Ishikawa (cell line): Measurements from ENCODE around the gene POGLUT3.

Experiments
- CEBPB ChIP-seq: IDR thresholded peaks from 2 replicates; pipeline ENCODE4 v1.6.1; 2012
- CREB1 ChIP-seq: IDR thresholded peaks from 2 replicates; pipeline ENCODE4 v1.6.1; 2012; ENCODE audit warnings: low read depth
- EGR1 ChIP-seq: IDR thresholded peaks from 2 replicates; pipeline ENCODE4 v1.6.1; 2012
- EP300 ChIP-seq: IDR thresholded peaks from 2 replicates; pipeline ENCODE4 v1.6.1; 2012; ENCODE audit warnings: borderline replicate concordance
- FOXM1 ChIP-seq: IDR thresholded peaks from 2 replicates; pipeline ENCODE4 v1.6.1; 2012; ENCODE audit warnings: low read depth, borderline replicate concordance
- MAX ChIP-seq: IDR thresholded peaks from 2 replicates; pipeline ENCODE4 v1.6.1; 2012
- NFIC ChIP-seq: IDR thresholded peaks from 2 replicates; pipeline ENCODE4 v1.6.1; 2012
- RAD21 ChIP-seq: IDR thresholded peaks from 2 replicates; pipeline ENCODE4 v1.6.1; 2012; ENCODE audit warnings: low read depth
- REST ChIP-seq: IDR thresholded peaks from 2 replicates; pipeline ENCODE4 v1.6.1; 2012; ENCODE audit warnings: low read depth, mild to moderate bottlenecking
- TAF1 ChIP-seq: IDR thresholded peaks from 2 replicates; pipeline ENCODE4 v1.6.1; 2012; ENCODE audit warnings: low read depth, mild to moderate bottlenecking
- TCF12 ChIP-seq: IDR thresholded peaks from 2 replicates; pipeline ENCODE4 v1.6.1; 2012; ENCODE audit warnings: low read depth
- TEAD4 ChIP-seq: IDR thresholded peaks from 2 replicates; pipeline ENCODE4 v1.6.1; 2012
- USF1 ChIP-seq: IDR thresholded peaks from 2 replicates; pipeline ENCODE4 v1.6.1; 2012
- YY1 ChIP-seq: IDR thresholded peaks from 2 replicates; pipeline ENCODE4 v1.6.1; 2012; ENCODE audit warnings: low read depth
- ZBTB7A ChIP-seq: IDR thresholded peaks from 2 replicates; pipeline ENCODE4 v1.6.1; 2012; ENCODE audit warnings: low read depth

The POGLUT3 gene

GRCh38 chr11:108495326-108495725 is 2.9 kb downstream of the POGLUT3 start:
- TF ChIP-seq EGR1, result no peak
- no peak for TF ChIP-seq FOXM1
- no peak for TF ChIP-seq MAX
- no peak for TF ChIP-seq YY1
- no peak for TF ChIP-seq ZBTB7A
- TF ChIP-seq REST, result no peak
- TF ChIP-seq EP300, result no peak
- TF ChIP-seq USF1, result no peak
- no peak for TF ChIP-seq RAD21
- no peak for TF ChIP-seq TAF1
- no peak for TF ChIP-seq TCF12
- no peak for TF ChIP-seq CREB1
- no peak for TF ChIP-seq NFIC
- TF ChIP-seq TEAD4, result no peak
- TF ChIP-seq CEBPB, result no peak

- TF ChIP-seq RAD21 (no peak), CREB1 (no peak), TAF1 (no peak)
Observed at GRCh38 chr11:108494182-108494581, 4.0 kb downstream of the POGLUT3 start.

GRCh38 chr11:108491936-108492335 is 6.2 kb downstream of the POGLUT3 start:
- TF ChIP-seq EP300 (no peak), CREB1 (no peak), ZBTB7A (no peak), USF1 (no peak), MAX (no peak), YY1 (no peak), FOXM1 (no peak), TEAD4 (no peak), REST (no peak), EGR1 (no peak)

GRCh38 chr11:108486828-108487227 is 11.4 kb downstream of the POGLUT3 start:
- TF ChIP-seq TCF12, result no peak
- no peak for TF ChIP-seq CEBPB
- no peak for TF ChIP-seq YY1
- TF ChIP-seq EGR1, result no peak
- TF ChIP-seq MAX, result no peak
- TF ChIP-seq EP300, result no peak
- TF ChIP-seq RAD21, result no peak
- no peak for TF ChIP-seq ZBTB7A
- TF ChIP-seq REST, result no peak
- no peak for TF ChIP-seq NFIC
- TF ChIP-seq TAF1, result no peak
- TF ChIP-seq CREB1, result no peak
- no peak for TF ChIP-seq TEAD4
- no peak for TF ChIP-seq FOXM1
- TF ChIP-seq USF1, result no peak
